ENCODE results near the gene NUTM2D. TPM values are rescaled to one million over a fixed set of nuclear protein-coding genes. Genes with fewer than 3 reads are reported as not detected.
"Not testable (repeated sequence)": the region's sequence is repeated elsewhere in the genome, so short reads cannot be mapped to it uniquely, and the experiment has no call there.

The NUTM2D gene
- total and polyA plus RNA-seq, 2 donors (not counting 3 experiments of a cell fraction or from before 2014, with no cell fraction given), result 1.3 to 1.4 TPM

DNA sequence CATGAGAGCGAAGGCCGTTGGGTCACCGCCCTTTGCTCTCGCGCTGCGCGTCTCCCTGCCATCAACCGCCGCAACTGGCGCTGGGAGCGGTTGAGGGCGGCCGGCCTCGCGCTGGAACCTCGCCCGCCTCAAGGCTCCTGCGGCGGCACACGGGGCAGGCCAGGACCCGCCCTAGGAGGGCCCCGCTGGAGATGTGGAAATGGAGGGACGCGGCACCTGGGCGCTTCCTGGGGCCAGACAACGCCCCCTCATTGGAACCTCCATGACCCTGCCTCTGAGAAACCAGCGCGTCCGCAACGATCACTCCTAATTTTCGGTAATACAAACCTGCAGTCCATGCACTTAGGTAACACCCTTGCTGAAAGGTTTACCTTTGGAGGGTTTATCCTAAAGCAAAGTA lies 2.4 kb upstream of the NUTM2D start:
- FAIRE-seq; dilution Hi-C loops (cut with MboI; ENCODE audit: extremely low pct_ligation_motif_present, low sequenced_read_pairs); H4K20me1 ChIP-seq (replicated peaks; ENCODE audit: control insufficient read depth, extremely low read depth, insufficient read depth, low read length): not testable (repeated sequence)

DNA sequence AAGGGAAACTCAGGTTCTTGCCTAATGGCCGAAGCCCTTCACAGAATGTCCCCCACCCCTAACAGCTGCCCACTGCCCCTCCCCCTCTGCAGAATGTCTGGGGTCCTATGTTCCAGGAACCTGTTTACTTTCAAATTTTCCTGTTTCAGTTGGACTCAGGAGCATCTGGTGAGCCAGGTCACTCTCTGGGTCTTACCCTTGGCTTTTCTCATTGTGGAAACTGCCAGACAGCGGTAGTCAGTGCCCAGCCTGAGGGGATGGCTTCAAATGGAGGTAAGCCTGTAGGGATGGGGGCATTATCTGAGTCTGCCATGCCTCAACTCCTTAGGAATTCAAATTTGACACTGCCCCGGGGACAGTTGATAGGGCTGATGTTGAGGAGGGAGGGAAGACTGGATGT lies 615 bp downstream of the NUTM2D start:
- DNase-seq (ENCODE audit: low read depth, low spot score); H3K9me1 ChIP-seq (replicated peaks; ENCODE audit: control insufficient read depth, extremely low read depth, insufficient read depth, low read length); intact Hi-C loops (cut with micrococcal nuclease); FAIRE-seq; dilution Hi-C loops (cut with MboI; ENCODE audit: extremely low pct_ligation_motif_present, low sequenced_read_pairs); H2AFZ ChIP-seq (ENCODE audit: low read depth, low read length); H3K27me3 ChIP-seq (ENCODE audit: control insufficient read depth in 2 of 2, insufficient read depth in 2 of 2, low read length in 2 of 2); H3K4me2 ChIP-seq (ENCODE audit: insufficient read depth, low read length); H3K27ac ChIP-seq (ENCODE audit: insufficient read depth, low read depth, low read length); H3K36me3 ChIP-seq (ENCODE audit: control insufficient read depth in 2 of 2, extremely low read depth in 1 of 2, insufficient read depth in 2 of 2, low read length in 2 of 2); H3K4me3 ChIP-seq (replicated peaks in 1 of 3; ENCODE audit: insufficient read depth in 1 of 3, low read depth in 1 of 3, low read length in 3 of 3); H4K20me1 ChIP-seq (replicated peaks; ENCODE audit: control insufficient read depth, extremely low read depth, insufficient read depth, low read length); CTCF ChIA-PET; POLR2A ChIA-PET; H3K79me2 ChIP-seq (ENCODE audit: control insufficient read depth, insufficient read depth, low read length); H3K4me1 ChIP-seq (ENCODE audit: control insufficient read depth, extremely low read depth, insufficient read depth, low read length); H3K9ac ChIP-seq (replicated peaks; ENCODE audit: extremely low read depth, insufficient read depth, low read length); BruUV-seq (replicated peaks); H3K9me3 ChIP-seq (replicated peaks; ENCODE audit: control insufficient read depth, insufficient read depth, low read length): not testable (repeated sequence)

More for the DNA sequence above, 2.4 kb upstream of the NUTM2D start:
- BruUV-seq (replicated peaks); H3K79me2 ChIP-seq (ENCODE audit: control insufficient read depth, insufficient read depth, low read length); H3K27ac ChIP-seq (ENCODE audit: insufficient read depth, low read depth, low read length); H3K9ac ChIP-seq (replicated peaks; ENCODE audit: extremely low read depth, insufficient read depth, low read length); H3K4me1 ChIP-seq (ENCODE audit: control insufficient read depth, extremely low read depth, insufficient read depth, low read length); H3K4me3 ChIP-seq (replicated peaks in 1 of 3; ENCODE audit: insufficient read depth in 1 of 3, low read depth in 1 of 3, low read length in 3 of 3); H3K4me2 ChIP-seq (ENCODE audit: insufficient read depth, low read length); DNase-seq (ENCODE audit: low read depth, low spot score); H3K9me1 ChIP-seq (replicated peaks; ENCODE audit: control insufficient read depth, extremely low read depth, insufficient read depth, low read length); H3K9me3 ChIP-seq (replicated peaks; ENCODE audit: control insufficient read depth, insufficient read depth, low read length); intact Hi-C loops (cut with micrococcal nuclease); CTCF ChIA-PET; H3K36me3 ChIP-seq (ENCODE audit: control insufficient read depth in 2 of 2, extremely low read depth in 1 of 2, insufficient read depth in 2 of 2, low read length in 2 of 2); POLR2A ChIA-PET; H2AFZ ChIP-seq (ENCODE audit: low read depth, low read length); H3K27me3 ChIP-seq (ENCODE audit: control insufficient read depth in 2 of 2, insufficient read depth in 2 of 2, low read length in 2 of 2): not testable (repeated sequence)

DNA sequence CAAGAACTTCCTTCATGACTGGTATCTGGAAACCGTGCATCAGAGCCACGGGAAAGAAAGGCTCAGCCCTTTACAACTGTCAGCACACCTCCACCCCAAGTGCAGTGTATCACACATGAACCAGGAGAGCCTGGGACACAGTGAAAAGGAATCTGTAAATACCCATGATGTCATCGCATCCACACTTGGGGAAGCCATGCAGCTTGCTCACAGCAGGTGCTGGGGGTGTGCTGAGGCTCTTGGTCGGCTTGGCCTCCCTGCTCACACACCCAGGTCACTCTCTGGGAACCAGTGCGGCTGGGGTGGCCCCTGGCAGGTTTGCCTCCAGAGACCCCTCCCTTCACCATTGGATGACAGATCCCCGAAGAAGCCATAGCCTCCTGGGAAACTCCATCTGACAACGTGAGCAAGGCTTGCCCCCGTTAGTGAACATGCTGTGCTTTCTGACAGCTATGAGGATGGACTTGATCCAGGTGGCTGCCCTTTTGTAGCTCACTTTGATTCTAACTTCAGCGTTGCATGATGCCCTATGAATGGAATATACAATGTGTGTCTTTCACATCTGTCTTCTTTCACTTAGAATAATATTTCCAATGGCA lies 12.1 kb downstream of the NUTM2D start:
- H3K4me3 ChIP-seq (replicated peaks in 1 of 3; ENCODE audit: insufficient read depth in 1 of 3, low read depth in 1 of 3, low read length in 3 of 3); H4K20me1 ChIP-seq (replicated peaks; ENCODE audit: control insufficient read depth, extremely low read depth, insufficient read depth, low read length); POLR2A ChIA-PET; H3K4me1 ChIP-seq (ENCODE audit: control insufficient read depth, extremely low read depth, insufficient read depth, low read length); CTCF ChIA-PET; DNase-seq (ENCODE audit: low read depth, low spot score); BruUV-seq (replicated peaks); H3K36me3 ChIP-seq (ENCODE audit: control insufficient read depth in 2 of 2, extremely low read depth in 1 of 2, insufficient read depth in 2 of 2, low read length in 2 of 2); H3K9me3 ChIP-seq (replicated peaks; ENCODE audit: control insufficient read depth, insufficient read depth, low read length); FAIRE-seq; H2AFZ ChIP-seq (ENCODE audit: low read depth, low read length); dilution Hi-C loops (cut with MboI; ENCODE audit: extremely low pct_ligation_motif_present, low sequenced_read_pairs); H3K27ac ChIP-seq (ENCODE audit: insufficient read depth, low read depth, low read length); H3K9me1 ChIP-seq (replicated peaks; ENCODE audit: control insufficient read depth, extremely low read depth, insufficient read depth, low read length); H3K27me3 ChIP-seq (ENCODE audit: control insufficient read depth in 2 of 2, insufficient read depth in 2 of 2, low read length in 2 of 2); H3K4me2 ChIP-seq (ENCODE audit: insufficient read depth, low read length); H3K9ac ChIP-seq (replicated peaks; ENCODE audit: extremely low read depth, insufficient read depth, low read length); intact Hi-C loops (cut with micrococcal nuclease); H3K79me2 ChIP-seq (ENCODE audit: control insufficient read depth, insufficient read depth, low read length): not testable (repeated sequence)

All from endothelial cell of umbilical vein (primary cell).